DMS 273 (cell line): ENCODE measurements around the gene NLGN1.

ENCODE experiments used
- DNase-seq: peaks from one replicate; lab custom pipeline; 2025; ENCODE audit not compliant: unreplicated experiment; lab: John Stamatoyannopoulos, UW

NLGN1 gene

DNA sequence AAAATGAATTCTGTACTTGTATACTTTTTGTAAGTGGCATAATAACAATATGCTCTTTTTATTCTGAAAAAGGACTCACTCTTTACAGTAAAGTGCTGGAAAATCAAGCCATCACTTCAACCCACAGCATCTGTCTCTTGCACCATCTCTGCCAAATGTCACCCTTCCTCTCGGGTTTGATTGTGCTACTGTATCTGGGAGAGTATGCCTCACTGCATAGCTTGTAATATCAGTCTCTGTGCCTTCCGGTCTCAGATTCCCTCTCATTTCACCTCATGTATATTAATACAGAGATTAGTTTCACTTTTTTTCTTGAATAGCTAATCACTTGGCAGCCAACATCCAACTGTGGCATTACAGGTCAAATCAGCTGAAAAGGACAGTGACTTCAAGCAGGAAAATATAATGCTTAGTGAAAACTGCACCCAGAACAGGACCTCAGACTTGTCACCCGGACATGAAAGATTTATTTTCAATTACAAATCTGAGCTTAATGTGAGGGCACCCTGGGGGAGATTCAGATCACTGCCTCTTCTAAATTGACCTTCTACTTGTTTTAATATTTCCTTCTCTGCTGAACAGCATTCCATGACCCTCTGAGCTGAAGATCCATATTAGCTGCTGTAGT is 855.8 kb downstream of the NLGN1 start:
- DNase-seq, result peak; percentile 93

DNA sequence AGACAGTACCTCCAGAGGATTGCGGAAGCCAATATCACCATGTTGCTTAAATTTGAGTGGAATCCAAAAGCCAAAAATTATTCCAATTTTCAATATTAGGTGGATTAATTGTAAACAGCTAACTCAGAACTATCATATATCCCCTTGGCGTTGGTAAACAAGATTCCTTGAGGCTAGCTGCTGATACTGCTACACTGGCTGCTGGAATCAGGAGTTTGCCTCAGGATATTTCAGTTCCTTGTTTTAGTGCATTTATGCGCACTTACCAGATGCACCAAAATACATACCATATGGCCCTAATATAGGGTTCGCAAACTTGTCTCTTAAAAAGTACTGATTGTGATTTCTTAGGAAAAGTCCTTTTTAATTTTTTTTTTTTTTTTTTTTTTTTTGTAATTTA is 856.4 kb downstream of the NLGN1 start:
- DNase-seq, result peak; percentile 78

DNA sequence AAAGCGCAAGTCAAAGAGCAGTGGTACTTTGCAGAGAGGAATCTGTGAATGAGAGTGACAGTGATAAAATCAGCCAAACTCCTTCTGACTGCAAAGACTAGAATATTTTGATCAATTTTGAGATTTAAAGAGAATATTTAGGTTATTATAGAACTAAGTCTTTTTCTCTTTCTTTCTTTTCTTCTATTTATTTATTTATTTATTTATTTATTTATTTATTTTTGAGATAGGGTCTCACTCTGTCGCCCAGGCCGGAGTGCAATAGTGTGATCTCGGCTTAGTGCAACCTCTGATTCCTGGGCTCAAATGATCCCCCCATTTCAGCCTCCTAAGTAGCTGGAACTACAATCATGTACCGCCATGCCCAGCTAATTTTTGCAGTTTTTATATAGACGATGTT is 857.9 kb downstream of the NLGN1 start:
- DNase-seq, result no peak

DNA sequence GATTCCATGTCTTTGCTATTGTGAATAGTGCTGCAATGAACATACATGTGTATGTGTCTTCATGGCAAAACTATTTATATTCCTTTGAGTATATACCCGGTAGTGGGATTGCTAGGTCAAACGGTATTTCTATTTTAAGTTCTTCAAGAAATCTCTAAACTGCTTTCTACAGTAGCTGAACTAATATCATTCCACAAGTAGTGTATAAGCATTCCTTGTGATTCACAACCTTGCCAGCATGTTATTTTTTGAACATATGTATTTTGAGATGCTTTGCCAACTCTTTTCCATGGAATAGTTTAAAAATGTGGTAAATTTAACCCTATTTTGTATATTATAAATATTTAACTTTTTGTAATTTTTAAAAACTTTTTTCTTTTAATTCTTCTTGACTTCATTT is 868.9 kb downstream of the NLGN1 start:
- DNase-seq, result no peak

DNA sequence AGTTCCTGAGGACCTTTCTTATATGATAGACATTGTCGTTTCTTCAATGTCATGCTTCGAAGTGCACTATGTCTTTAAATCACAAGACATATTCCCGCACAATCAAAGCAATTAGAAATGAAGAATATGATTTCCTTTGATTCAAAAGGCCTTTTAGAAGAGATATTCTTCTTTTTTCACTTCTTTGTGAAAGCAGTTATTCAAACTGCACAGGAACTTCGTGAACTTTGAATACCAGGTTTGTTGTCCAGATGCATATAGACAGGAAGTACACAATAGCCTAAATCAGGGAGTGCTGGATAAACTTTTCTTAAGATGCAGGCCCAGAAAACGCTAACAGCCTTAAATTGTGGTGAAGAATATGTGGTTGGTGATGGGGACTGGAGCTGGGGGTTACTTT is 870.5 kb downstream of the NLGN1 start:
- DNase-seq, result no peak

DNA sequence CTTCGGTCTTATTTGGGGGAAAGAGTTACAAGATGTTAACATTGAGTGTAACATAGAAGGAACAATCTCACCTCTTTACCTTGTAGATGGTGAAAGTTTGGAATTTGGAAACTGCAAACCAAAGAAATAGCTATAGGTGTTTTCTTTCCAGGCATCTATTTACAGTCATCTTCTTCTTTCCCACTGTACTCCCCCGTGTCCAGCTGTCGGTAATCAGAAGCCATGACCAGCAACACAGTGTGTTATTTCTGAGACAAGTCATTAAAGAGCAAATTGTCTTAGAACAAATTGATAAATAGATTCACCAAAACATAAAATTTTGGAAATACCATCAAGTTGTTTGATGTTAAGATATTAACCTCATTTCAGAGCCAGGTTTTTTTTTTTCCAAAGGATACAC is 871.0 kb downstream of the NLGN1 start:
- peak; percentile 22 for DNase-seq

DNA sequence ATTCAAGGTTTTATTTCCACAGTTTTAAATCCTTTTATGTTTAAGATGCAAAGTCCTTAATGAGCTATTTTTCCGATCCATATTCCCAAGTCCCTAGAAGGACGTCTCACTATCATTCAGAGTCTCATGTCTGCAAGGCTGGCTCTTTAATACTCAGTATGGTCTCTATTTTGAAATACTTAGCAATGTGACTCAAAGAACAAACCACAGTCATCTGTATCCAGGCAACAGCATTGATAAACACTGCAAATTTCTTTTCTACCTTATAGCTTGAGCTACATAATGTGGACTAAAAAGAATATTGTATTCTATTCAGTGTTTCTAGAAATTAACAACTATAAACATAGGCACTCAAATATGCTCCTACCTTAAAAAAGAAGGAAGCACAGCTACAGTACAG is 873.3 kb downstream of the NLGN1 start:
- no peak for DNase-seq

DNA sequence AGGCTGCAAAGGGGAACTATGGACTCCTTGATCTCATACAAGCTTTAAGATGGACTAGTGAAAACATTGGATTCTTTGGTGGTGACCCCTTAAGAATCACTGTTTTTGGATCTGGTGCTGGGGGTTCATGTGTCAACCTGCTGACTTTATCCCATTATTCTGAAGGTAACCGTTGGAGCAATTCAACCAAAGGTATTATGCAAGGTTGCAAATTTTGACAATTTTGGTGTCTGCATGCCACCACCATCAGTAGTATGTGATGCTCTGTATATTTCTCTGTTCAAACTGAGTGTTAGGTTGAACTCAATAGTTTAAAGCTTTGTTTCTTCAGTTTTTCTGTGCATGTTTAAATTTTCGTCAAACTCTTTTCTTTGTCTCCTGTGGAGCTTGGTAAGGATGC is 877.8 kb downstream of the NLGN1 start:
- no peak for DNase-seq

DNA sequence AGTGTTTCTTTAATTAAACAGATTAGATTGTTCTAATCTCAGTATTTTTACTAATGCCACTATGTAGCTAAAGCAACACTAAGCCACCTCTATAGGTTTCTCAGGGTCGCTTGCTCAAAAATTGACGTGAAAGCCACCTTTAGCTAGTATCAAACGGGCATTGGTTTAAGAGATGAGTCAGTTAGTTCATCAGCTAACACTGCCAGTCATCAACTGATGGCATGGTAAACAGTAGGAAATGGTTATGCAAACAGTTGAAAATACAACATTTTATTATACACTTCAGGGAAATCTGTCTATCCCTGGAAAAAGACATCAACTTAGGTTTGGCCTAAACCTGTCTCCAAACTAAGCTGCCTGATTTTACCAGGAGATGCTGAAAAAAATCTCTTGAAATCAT is 879.3 kb downstream of the NLGN1 start:
- DNase-seq, result no peak

DNA sequence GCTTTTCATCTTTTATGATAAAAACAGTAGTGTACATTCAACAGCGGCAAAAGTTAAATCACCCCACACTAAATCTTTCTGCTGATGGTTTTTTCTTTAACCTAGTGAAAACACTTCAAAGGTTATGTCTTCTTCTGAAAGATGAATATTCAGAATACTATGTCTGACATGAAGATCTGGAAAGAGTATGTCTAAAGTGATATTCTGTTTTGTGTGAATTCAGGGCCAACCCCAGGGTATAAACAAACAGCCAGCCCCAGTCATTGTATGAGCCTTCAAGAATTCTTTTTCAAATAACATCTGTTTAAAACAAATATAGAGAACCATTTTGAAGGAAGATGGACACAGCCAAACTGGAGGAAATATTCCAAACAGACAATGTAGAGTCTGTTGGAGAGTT is 880.5 kb downstream of the NLGN1 start:
- no peak for DNase-seq

DNA sequence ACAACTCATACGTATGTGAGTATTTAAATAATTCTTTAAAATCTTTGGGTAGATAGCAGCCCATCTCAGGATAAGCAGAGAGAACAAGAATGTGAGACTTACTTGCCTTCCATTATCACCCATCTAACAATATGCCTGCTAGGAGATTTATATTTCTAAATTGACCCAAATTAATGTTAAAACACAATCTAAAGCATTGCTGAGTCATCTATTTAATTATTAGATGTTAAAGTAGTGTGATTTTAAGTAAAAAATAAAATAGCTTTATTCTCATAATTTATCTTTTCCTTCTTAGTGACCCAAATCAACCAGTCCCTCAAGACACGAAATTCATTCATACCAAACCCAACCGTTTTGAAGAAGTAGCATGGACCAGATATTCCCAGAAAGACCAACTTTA is 882.6 kb downstream of the NLGN1 start:
- DNase-seq, result no peak

DNA sequence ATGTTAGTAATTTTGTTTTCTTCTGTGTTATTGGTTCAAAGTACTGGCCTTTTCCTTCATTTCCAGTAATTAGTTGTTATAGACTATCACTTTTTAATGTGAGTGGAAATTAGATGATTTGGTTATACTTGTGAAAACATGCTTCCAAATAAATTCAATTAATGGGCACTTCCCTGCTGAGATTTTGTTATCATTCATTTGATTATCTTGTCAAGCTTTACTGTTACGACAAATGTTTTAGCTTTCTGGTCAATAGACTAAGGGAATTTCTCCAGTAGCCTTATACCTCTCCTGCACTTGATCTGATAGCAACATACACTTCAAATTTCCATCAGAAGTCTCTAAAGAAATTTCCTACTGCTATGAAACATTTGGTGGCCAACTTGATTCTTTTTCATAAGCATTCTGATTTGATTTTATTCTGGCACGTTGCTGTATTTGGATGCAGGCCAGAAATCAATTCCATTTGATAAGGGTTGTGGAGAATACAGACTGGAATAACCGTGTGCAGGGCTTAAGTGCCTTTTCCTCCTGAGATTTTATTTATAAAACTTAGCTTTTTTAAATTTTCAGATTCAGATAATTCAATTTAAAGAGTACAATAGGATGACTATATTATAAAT is 887.8 kb downstream of the NLGN1 start:
- peak; percentile 26 for DNase-seq

DNA sequence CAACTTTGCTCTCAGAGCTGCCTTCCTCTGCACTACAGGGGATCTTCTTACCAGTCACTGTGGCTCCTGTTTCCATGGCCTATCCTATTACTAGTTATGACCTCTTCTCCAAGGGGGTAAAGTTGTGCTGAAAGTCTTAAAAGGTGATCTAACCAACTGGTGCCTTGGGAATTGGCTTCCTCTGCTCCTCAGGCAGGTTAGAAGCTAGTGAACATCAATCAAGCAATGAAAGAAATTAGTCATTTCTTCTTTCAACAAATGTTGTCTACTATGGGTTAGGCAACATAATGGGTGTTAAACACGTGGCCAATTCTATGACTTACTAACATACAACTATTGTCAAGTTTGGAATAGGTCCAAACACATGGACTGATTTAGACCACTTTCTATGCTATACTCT is 890.2 kb downstream of the NLGN1 start:
- no peak for DNase-seq

DNA sequence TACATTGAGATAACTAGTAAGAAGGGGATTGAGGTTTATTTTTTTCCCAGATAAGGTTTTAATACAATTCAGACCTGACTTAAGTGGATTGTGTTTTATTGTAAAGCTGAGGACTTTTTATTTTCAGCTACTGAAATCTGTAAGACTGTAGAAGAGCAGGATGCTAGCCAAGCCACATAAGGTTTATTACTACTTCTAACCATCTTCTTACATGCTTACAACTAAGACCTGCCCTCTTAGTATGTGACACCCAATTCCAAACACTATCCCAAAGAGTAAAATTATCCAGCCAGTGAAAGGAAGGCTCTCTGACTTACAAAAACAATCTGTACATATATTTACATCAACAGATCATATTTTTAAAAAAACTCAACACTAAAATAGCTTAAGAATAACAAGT is 897.1 kb downstream of the NLGN1 start:
- DNase-seq, result no peak

DNA sequence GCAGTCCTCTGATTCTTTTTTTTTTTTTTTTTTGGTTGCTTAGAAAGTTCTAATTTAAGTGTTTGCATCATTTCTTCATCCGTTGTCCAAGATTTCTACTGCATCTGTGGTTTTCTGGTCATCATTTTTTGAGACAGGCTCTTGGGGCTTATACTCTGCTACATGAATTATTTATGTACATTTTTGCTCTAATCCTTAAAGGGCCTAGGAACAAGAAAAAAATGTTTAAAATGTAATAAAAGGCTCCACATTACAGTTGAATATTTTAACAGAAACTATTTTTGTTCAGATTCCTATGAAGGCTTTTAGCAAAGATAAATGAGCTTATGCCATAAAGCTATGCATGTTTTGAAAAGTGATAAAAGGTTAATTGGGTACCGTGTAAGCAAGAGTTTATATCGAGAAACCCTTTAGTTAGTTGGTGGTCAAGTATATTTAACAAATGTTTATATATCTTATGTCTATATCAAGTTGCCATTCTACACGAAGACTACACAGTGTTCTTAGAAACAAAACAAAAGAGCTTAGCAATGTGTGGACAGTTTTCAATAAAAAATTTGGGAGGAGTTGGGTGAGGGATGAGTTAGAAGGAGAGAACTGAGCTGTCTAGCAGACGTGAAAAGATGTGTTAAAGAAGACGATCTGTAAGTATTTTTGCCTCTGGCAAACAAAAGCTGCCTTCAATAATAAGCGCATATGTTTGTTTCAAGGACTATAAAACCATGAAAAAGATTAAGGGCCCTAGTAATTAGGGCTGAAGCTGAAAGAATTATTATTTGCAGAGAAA is 898.0 kb downstream of the NLGN1 start:
- no peak for DNase-seq

DNA sequence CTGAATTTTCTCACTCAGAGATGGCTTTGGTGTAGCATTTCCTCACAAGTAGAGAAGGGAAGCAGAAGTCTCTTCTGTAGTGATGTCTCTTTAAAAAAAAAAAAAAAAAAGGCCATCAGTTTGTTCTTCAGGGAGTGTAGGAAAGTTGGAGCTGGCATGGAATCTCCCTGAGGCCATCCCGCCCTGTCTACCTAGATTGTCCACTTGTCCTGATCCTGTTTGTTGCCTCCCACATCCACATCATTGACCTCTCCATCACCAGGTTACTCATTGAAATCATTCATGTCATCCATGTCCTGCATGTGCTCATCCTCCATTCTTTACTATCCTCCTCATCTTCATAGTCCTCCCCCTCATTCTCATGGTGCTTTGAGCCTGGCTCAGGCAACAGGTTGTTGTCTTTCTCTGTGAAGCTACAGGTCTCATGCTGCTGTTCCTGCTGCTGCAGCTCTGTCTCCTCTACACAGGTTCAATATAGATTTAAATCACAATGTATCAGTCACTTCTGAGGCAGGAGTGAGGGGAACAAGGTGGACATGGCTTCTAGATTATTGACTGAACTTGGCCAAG is 905.3 kb downstream of the NLGN1 start:
- DNase-seq, result no peak

DNA sequence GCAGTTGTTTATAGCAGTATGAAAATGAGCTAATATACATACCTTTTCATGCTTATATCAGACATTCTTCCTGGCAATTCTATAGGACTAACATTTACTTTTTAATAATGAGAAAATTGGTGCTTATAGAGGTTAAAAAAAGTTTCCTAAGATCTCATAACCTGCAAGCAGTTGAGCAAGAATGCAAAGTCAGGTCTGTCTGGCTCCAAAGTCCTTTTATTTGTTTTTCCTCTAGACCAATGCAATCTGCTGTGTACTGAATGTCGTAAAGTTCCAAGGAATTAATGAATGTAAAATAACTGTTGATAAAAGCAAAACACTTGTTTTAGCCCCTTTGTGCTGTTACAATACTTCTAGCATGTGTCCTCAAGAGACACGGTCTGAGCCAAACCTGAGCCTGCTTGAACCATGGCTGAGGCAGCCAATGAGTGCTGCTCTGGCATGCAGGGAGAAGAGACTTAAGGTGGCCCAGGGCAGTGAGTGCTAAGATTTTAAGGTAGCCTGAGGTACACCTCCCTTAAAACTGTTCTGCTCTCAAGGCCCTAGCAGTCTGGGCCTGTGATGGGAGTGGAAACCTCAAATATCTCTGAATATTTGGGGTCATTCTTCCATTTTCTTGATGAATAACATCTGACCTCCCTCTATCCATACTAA is 906.5 kb downstream of the NLGN1 start:
- DNase-seq, result no peak

DNA sequence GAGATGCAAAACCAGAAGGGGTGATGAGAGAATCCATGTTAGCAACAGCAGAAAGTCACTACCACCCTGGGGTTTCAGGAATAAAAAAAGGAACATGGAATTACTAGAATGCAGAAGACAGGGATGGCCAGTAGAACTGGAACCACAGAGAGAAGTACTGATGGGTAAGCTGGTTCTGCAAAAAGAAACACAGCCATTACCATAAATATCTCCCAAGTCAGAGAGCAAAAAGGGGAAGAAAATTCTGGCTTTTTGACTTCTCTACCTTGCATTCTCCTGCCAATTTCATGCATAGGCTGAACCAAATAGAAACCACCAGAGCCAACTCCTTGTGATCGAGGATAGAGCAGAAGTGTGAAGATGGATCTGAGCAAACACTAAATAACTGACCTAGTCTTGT is 911.2 kb downstream of the NLGN1 start:
- no peak for DNase-seq

DNA sequence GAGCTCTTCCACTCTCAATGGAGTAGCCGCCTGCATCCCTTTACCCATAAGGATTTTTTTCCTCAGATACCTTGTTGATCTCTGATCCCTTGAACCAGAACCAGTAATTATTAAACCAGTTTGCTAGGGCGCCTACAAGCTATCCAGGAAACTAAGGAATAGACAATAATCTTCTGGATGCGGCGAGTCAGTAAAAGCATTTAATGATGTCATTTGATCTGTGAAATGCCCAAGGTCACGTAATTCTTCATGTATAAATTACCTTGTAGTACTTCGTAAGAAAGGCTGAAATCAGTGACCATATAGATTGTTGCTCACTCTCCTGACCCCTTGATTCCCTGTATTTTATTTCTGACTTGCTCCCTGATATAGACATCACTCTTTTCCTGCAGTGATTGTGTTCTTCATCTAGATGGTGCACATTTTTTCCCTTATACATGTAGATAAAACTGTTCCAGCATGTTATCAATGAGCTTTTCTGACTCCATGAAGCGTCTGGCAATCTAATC is 913.0 kb downstream of the NLGN1 start:
- no peak for DNase-seq

DNA sequence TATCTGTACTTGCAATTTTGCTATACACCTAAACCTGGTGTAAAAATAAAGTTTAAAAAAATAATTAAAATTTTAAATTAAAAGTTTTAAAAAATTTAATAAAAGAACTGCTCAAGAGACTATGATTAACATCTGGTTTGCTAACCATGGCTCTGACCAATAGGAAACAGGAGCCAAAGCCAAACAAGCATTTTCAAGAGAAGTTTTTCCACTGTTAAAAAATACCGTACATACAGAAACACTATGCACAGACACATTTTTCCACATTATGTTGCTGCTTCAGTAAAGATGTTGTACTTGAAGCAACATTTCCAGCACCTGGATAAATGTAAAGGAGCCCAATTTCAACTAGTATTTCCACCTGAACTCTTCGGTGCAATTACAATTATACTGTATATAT is 917.7 kb downstream of the NLGN1 start:
- DNase-seq, result no peak

DNA sequence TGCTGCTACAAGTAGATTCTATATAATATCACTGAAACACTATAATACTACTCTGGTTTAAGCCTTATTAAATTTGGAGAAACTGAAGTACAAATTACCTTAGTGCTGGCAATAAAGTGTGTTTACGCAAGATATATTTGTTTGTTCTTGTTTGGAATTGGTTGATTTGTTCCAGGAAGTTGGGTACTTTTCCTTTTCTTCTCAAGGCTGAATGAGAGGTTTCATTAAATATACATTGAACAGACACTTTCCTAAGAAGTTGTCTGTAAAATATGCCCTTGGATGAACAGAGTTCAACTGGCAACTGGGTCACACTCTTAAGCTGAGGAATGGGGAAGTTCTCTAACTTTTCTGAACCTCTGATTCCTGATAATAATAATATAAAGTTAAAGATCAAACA is 919.5 kb downstream of the NLGN1 start:
- DNase-seq, result no peak
